Measurements from ENCODE around the gene SMPD4.
"Not testable (repeated sequence)": the region's sequence is repeated elsewhere in the genome, so short reads cannot be mapped to it uniquely, and the experiment has no call there.

The SMPD4 gene

DNA sequence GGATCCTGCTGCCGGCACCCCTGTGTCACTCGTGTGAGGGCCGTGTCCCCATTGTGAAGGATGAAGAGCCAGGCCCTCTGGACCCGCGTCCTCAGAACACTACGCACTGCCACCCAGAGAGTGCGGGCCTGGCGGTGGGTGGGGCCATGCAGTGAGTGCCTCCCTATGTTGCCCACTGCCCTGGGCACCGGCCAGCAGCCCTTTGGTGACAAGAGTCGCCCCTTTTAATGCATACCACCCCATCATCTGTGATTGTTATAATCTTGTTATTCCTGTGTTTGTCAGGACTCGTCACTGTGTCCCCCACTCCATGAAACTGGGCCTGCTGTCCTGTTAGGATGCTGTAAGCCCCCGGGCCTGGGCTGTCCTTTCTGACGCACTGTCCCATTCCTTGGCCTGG lies 43.1 kb downstream of the SMPD4 start:
- not testable (repeated sequence) for DNase-seq

DNA sequence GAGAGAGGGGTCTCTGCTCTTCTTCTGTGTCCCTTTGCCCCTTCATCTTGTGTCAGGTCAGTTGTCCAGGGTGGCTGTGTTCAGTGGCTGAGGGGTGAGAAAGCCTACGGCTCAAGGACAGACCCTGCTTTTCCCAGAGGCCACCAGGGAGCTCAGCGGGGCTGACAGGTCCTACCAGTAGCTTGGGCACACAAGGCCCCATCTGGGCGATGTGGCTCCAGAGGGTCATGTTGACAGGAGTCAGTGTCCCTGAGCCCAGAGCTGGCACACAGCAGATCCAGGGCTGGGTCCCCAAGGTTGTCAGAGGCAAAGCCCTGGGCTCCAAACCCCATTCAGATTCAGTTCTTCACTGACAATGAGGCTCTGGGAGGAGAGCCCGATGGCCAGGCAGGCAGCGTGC lies 44.3 kb downstream of the SMPD4 start:
- not testable (repeated sequence) for DNase-seq

DNA sequence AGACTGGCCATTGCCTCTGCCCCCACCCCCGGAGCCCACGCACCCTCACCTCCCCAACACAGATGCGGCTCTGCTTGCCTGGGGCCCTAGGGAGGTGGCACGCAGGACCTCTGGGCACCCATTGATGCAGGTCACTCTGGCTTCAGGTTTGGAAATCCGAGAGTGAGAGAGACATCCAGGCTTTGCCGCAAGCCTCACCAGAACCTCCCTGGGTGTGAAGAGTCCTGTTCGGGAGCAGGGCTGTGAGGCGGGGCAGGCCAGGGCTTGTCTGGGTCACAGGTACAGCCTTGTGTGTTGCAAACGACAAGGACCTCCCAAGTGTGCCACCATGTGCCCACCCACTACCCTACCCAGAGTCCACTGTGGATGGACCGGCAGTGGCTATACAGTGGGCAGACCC lies 44.9 kb downstream of the SMPD4 start:
- not testable (repeated sequence) for DNase-seq

DNA sequence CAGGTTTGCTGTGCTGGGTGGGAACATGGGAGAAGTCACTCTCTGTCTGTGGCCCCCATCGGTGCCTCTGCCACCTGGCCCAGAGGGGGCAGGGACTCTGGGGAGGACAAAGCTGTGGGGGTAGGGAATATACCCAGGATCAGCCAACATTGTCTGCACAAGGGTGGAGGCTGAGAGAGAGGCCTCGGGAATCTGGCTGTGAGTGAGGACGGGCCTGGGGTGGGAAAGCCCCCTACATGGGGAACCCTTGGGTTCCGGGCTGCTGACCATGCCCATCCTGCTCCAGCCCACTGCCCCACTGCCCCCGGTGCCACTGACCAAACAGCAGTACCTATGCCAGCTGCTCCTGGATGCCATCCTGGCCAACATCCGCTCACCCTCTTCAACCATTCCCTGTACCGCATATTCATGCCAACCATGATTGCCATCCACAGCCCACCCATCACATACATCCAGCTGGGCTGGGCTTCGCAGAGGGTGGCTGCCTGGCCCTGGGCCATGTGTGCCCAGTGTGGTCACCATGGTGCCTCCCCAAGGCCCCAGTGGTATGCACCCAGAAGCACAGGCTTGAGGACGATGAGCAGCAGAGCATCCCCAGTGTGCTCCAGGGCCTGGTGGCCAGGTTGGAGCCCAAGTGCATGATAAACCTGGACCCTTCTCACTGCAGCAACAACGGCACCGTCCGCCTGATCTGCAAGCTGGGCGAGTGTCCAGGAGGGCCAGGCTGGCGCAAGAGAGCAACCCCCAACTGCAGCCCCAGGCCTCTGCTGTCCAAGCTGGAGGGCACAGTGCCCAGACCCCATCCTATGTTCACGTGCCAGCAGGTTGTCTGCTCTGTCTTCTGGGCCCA lies 45.5 kb downstream of the SMPD4 start:
- no peak for DNase-seq

DNA sequence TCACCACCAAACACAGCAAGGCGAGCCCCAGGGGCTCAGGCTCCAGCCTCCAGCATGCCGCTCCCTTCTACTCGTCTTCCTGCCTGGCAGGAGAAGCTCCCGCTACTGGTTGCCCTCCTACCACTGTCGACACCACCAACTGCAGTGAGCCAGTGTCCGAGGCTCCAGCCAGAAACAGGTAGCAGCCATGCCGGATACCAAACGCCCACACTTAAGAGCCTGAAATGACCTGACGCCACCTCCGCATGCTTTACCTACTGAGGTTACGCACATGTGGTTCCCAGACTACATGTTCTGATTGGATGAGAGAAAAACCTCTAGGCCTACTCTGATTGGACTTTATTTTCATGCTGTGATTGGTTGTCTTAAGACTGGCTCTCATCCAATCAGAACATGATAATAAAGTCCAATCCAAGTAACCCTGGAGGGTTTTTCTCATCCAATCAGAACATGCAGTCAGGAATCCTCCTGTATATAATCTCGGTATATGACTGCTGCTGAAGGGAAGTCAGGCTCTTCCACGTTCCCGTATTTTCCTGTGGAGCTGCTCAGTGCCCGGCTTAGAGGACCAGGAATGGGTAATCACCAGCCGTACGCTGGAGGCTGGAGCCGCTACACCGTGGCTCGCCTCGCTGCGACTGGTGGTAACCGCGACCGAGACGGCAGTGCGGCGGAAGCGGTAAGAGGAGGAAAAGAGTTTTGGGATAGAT lies 52.1 kb downstream of the SMPD4 start, which contains the start of gene POTEF:
Gene POTEF, minus strand, starts transcription at position 103 of the 710 bp plus-strand sequence. CDS start 8,707 bp downstream, outside the sequence.
- not testable (repeated sequence) for DNase-seq

DNA sequence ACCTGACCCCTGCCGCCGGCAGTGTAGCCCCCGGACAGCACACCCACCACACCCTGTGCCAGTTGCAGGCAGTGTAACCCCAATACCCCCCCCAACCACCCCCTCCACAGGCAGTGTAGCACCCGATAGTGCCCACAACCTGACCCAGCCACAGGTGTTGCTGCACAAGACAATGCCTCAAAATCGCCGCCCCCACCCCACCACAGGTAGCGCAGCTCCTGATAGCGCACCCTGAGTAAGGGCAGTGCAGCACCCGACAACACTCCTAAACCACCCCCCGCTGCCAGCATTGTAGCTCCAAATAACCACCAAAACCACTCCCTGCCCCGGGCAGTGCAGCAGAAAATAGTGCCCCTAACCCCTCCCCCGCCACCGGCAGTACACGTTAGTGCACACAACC lies 52.9 kb downstream of the SMPD4 start:
- DNase-seq = not testable (repeated sequence)

DNA sequence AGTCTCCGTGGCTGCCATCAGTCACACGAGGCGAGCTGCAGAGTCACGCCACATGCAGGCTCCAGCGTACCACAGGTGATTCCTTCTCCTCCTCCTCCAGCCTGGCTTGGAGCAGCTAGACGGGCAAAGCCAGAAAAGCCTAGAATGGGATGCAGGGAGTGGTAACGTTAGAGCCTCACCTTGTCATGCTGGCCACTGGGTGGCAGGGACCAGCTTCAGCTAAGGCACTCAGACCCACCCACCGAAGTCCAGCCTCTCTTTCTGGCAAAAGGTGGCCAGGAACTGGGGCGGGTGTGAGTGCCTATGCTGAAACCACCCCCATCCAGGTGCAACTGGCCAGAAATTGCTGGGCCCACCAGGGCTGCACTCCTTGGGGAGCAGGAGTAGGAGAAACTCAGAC lies 53.7 kb downstream of the SMPD4 start:
- not testable (repeated sequence) for DNase-seq

DNA sequence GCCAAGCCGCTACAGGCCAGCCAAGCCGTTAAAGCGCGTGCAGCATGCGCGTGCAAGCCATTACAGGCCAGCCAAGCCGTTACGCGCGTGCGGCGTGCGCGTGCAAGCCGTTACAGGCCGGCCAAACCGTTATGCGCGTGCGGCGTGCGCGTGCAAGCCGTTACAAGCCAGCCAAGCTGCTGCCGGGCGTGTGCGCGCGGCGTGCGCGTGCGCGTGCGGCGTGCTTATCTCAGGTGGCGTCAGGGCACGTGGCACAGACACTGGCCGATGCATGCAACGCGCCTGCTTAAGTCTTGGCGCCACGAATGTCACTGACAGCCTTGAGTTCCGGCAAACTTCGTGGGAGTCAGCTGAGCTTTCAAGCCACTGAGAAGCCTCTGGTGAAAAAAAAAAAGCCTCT lies 60.5 kb downstream of the SMPD4 start:
- not testable (repeated sequence) for DNase-seq

DNA sequence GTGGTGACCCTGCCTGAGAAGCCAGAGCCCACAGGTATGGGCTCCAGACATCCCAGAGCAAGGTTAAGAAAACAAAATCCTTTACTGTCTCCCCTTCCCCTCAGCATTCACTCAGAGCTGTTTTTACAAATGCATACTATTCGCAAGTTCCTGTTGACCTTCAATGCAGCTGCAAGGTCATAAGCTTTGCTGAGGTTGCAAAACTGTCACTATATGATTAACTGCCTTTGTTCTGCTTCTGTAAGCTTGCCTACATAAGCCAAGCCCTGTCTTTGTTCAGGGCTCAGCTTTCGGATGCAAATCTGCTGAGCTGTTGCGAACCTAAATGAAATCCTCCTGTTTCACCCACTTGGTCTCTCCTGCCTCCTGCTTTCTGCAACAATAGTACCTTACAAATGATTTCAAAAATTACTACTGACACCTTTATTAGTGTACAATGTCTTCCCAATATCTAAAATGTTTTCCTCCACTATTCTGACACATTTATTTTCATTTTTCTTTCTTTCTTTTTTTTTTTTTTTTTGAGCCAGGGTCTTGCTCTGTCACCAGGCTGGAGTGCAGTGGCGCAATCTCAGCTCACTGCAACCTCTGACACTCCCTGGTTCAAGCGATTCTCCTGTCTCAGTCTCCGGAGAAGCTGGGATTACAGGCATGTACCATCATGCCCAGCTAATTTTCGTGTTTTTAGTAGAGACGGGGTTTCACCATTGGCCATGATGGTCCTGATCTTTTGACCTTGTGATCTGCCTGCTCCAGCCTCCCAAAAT lies 78.6 kb downstream of the SMPD4 start:
- not testable (repeated sequence) for DNase-seq

All from activated naive CD4-positive, alpha-beta T cell (primary cell).